KOPT-K1 (cell line): ENCODE results near the gene MST1.

Experiments
- H3K27ac ChIP-seq: fragments of 200-600 bp; sonication (generic); 2 replicates; pipeline ENCODE4 v1.5.1; 2016; ENCODE audit warnings: antibody characterized with exemption, mild to moderate bottlenecking, low read depth, low read length; ENCODE audit not compliant: poor library complexity, severe bottlenecking
- H3K36me3 ChIP-seq: fragments of 200-600 bp; sonication (generic); 2 replicates; pipeline ENCODE4 v1.5.1; 2017; ENCODE audit warnings: antibody characterized with exemption, mild to moderate bottlenecking, low read length, moderate library complexity; ENCODE audit not compliant: insufficient read depth
- H3K9me3 ChIP-seq: fragments of 200-600 bp; sonication (generic); 2 replicates; pipeline ENCODE4 v1.5.1; 2017; ENCODE audit warnings: antibody characterized with exemption, low read length, mild to moderate bottlenecking; ENCODE audit not compliant: insufficient read depth, poor library complexity, severe bottlenecking

Gene MST1

DNA sequence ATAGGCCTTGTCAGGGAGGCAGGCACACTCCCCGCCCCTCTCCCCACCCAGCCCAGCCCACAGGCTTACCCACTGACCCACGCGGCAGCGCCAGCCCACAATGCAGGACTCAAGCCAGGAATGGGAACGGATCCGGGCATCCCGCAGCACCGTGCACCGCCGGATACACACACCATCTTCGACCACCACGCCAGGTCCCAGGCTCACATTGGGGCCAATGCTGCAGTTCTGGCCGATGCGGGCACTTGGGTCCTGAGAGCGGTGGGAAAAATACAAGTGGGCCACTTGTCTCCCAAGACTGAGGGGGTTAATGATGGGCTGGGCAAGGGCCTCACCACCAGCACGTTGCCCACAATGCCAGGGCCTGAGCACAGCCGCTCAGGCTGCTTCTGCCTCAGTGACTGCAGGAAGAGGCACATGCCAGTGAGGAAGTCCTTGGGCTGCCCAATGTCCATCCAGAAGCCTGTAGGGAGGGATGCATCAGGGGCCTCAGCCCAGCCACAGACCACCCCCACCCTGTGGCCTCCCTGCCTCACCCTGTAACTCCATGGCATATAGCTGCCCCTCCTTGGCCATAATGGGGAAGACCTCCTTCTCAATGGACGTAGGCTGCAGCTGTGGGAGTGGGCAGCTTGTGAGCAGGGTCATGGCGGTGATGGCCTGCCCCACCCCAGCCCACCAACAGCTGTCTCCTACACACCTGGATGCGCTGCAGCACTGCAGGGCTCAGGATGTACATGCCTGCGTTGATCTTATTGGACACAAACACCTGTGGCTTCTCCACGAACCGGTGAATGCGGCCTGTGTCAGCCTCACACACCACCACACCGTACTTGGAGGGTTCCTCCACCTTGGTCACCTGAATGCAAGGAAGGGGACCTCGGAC, 32.9 kb upstream of the MST1 start:
- Histone ChIP-seq H3K36me3 (peaks cover 80% of the 10 kb centered on the region), H3K9me3 (no peaks in the 10 kb centered on the region), H3K27ac (no peak overlapping the region)

DNA sequence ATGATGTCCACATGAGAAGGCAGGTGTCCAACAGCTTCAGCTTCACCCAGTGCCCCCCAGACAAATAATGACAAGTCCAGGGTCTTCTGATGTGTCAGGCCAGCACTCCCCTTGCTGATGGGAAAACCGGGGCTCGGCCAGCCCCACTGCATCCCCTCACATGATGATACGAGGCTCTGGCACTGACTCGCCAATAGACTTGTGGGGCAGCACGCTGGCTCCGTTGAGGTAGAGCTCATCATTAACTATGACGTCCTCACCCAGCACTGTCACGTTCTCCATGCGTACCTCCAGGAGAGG, 32.3 kb upstream of the MST1 start:
- Histone ChIP-seq H3K36me3 (peaks cover 80% of the 10 kb centered on the region), H3K9me3 (no peaks in the 10 kb centered on the region), H3K27ac (no peak overlapping the region)

DNA sequence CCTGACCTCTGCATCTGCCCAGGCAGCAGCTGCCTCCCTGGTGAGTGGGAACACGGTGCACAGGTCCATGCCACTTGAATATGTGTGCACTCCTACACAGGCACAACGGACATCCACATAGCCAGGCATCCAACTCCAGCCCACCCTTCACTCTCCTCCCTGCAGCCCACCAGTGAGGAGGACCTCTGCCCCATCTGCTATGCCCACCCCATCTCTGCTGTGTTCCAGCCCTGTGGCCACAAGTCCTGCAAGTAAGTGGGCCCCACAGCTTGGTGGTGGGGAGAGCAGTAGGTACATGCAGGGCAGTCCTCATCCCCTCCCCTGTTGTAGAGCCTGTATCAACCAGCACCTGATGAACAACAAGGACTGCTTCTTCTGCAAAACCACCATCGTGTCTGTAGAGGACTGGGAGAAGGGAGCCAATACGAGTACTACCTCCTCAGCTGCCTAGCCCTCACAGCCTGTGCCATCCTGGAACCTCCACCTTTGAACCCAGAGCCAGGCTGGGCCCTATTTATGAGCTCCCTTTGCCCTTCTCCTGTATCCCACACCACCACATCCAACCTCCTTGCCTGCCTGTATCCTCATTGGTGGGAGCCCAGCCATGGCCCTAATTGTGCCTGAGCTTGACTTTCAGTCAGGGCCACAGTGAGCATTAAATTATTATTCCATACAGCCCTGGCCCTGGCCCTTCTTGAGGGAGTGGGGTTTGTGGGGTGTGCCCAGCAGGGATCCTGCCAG, 31.8 kb upstream of the MST1 start:
- H3K27ac ChIP-seq, result no peak overlapping the region
- no peaks in the 10 kb centered on the region for H3K9me3 ChIP-seq
- H3K36me3 ChIP-seq, result peaks cover 80% of the 10 kb centered on the region

DNA sequence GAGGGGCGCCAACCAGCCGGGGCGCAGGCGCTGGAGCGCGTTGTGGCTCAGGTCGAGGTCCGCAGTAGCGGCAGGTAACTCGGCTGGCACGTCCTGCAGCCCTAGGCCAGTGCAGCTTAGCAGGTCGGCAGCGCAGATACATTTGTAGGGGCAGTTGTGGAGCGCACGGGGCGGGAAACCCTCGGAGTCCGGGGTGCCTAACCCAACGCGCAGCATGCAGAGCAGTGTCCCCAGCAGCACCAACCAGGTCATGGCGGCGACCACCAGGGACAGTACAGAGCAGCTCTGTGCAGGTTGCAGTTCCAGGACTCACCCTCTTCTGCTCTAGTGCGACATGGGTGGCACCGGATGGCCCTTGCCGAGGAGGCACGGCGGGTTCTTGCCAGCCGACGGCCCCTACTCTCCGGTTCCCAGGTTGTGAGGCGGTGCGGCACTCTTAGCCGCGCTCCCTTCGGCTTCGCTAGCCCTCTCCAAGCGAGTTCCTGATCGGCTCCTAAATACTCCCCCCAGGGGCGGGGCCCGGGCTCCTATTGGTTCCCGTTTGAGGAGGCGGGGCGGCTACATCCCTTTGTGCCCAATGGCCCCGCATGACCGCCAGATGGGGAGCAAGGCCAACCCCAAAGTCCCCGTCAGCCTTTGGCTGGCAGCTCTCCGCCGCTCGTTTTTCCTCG, 30.1 kb upstream of the MST1 start, which contains the start of gene AMIGO3:
Gene AMIGO3, minus strand, starts transcription at position 471 of the 671 bp plus-strand sequence. Its CDS starts 219 bp downstream, at position 252.
- H3K9me3 ChIP-seq, result no peaks in the 10 kb centered on the region
- peaks cover 77% of the 10 kb centered on the region for H3K36me3 ChIP-seq
- no peak within 1 kb of the TSS for H3K27ac ChIP-seq

DNA sequence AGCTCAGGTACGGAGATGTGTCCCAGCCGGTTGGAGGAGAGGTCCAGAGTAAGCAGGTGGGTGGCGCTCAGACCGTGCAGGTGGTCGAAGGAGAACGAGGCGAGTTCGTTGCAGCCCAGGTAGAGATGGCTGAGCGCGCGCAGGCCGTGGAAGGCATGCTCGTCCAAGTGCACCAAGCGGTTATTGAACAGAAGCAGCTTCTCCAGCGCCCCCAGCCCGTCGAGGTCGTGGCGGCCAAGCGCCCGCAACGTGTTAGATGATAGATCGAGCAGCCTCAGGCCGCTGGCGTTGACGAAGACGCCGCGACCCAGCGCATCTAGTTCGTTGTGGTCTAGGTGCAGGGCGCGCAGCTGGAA, 29.6 kb upstream of the MST1 start:
- Histone ChIP-seq H3K36me3 (peaks cover 77% of the 10 kb centered on the region), H3K27ac (no peak overlapping the region), H3K9me3 (no peaks in the 10 kb centered on the region)

DNA sequence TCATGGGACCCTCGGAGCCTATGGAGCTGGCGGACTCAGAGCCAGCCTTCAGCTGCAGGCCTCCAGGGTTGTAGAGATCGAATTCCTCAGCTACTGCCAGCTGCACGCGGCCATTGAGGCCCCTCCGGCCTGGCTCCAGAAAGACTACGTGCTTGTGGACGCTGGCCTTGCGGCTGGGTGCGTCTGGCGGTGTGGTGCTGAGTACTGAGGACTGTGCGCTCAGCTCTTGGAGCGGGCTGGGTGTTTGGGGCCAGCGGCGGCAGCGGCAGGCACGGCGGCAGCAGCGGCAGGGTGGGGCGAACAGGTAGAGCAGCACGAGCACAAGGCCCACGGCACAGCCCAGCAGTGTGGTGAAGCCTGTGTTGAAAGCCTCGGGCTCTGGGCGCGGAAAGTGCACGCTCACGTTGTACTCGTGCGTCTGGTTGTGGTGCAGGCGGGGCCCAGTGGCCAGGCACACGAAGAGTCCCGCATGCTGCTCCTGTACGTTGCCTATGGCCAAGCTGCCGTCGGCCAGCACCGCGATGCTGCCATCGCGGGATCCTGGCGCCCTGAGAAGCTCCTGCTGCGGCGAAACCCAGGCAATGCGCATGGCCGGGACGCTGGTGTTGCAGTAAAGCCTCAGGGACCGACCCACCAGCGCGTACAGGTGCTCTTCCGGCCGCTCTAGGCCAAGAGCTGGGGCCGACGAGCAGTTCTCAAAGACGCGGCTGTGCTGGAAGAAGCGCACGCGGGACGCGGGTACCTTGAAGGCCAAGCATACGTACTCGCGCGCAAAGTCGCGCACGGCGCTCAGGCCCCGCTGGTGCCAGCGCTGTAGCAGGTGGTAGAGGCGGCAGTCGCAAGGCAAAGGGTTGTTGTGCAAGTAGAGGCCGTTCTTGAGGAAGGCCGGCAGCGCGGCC, 28.9 kb upstream of the MST1 start:
- Histone ChIP-seq H3K9me3 (no peaks in the 10 kb centered on the region), H3K27ac (no peak overlapping the region), H3K36me3 (peaks cover 77% of the 10 kb centered on the region)

DNA sequence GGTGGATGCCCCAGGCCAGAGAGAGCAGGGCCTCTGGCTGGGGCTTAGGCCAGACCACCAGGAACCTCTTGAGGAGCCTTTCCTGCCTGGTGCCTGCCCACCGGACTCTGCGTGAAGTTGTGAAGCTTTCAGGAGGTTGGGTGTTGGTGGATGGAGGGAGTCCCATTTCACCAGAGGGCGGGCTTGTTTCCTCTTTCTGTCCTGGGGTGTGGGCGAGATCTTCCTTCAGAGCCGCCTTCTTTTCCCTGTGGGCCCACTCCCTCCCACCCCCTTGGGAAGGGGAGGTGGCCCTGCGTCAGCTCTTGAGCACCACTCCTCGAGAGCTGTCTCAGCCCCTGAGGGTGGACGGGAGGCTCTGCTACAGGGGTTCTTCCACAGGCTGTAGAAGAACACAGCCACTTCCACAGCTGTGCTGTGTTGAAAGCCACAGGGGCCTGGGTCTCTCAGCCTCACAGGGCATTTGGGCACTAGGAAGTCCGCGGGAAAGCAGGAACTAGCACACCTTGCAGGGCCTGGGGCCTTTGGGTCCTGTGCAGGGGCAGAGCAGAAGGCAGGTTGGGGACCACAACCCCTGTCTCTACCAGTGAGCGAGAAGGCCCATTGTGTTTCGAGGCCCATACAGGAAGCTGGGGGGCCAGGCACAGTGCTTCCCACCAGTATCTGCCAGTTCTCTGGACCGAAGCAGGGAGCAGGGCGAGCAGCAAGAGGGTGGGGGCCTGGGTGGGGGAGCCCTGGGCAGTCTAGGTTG, 28.1 kb upstream of the MST1 start:
- H3K27ac ChIP-seq, result no peak overlapping the region
- H3K36me3 ChIP-seq, result peaks cover 71% of the 10 kb centered on the region
- no peaks in the 10 kb centered on the region for H3K9me3 ChIP-seq

DNA sequence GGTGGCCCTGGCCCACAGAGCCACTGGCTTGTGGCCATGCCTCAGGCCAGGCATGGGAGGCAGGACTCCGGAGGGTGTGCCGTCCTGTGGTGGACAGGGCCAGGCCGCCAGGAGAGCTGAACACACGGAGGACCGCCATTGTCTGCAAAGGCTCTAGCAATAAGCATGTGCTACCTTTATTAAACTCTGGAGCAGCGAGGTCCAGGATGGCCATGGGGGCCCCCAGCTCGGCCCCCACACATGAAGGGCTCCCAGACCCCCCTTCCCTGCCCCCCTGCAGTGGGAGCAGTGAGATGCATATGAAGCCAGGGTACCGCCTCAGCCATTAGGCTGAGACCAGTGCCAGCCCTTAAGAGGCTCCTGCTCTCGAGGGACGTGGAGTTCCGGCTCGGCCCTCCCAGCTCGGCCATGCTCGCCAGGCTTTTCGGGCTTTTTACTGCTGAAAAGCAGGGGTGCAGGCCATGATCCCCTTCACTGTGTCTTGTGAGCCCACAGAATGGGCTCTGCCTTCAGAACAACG, 27.5 kb upstream of the MST1 start:
- H3K27ac ChIP-seq, result no peak overlapping the region
- no peaks in the 10 kb centered on the region for H3K9me3 ChIP-seq
- H3K36me3 ChIP-seq, result peaks cover 65% of the 10 kb centered on the region

DNA sequence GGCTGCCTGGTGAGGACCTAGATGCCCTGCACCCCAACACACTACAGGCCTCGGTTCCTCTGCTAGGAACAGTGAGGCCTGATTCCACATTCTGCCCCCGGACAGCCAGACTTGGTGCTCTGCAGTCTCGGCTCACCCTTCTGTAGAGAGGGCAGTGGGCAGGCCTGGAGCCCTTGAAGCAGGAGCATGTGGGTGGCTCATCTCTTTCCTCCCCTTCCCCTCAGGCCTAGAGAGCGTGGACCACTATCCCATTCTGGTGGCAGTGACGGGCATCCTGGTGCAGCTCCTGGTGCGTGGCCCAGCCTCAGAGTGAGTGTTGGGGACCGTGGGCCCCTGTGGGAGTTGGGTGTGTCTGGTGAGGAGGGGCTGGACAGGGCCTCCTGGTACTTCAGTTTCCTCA, 26.9 kb upstream of the MST1 start:
- Histone ChIP-seq H3K36me3 (peaks cover 59% of the 10 kb centered on the region), H3K9me3 (no peaks in the 10 kb centered on the region)

DNA sequence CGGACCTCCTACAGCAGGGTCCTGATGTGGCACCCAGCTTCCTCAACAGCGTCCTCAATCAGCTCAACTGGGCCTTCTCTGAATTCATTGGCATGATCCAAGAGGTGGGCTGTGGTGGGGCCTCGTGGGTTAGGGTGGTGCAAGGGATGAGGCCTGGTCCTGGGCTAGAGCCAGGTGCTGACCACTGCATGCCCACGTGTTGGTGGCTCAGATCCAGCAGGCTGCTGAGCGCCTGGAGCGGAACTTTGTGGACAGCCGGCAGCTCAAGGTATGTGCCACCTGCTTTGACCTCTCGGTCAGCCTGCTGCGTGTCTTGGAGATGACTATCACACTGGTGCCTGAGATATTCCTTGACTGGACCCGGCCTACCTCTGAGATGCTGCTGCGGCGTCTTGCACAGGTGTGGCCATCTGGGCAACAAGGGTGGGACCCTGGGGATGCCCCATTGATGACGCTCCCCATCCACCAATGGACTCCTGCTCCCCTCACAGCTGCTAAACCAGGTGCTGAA, 26.4 kb upstream of the MST1 start:
- Histone ChIP-seq H3K36me3 (peaks cover 54% of the 10 kb centered on the region), H3K27ac (no peak overlapping the region), H3K9me3 (no peaks in the 10 kb centered on the region)

More for the DNA sequence above, 26.9 kb upstream of the MST1 start:
- no peak overlapping the region for H3K27ac ChIP-seq

DNA sequence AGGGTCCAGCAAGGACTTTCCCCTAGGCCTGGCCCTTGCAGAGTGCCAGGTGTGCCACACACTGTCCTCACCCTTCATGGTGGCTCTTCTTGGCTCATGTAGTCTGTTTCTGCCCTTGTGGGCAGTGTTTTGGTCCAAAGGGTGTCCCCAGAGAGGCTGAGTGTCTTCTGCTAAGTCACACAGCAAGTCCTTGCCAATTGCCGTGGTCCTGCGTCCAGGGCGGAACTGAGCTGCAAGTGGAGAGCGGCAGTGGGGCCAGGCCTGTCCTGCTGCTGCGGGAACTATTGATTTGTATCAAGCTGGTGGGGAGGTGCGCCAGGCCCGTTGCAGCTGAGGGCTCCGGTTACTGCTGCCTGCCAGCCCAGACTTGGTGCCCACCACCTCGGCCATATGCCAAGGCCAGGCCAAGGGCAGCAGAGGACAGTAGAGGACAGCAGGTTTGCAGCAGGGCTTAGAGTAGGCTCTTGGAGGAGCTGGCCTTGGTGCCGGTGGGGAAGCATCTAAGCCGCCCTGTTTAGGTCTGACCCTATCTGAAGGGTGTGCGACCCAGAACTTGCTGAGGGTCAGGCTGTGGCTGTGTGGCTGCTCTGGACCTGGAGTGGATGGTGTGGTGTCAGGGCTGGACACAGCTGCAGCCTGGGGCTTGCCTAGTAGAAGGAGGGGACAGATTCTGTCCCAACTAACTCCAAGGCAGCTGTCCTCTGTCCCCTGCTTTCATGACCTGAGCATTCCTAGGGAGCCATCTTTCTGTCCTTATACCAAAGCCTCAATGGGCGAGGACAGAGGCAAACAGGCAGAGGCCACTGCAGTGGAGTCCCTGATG, 25.7 kb upstream of the MST1 start:
- Histone ChIP-seq H3K27ac (no peak overlapping the region), H3K9me3 (no peaks in the 10 kb centered on the region), H3K36me3 (peaks cover 47% of the 10 kb centered on the region; the same call in 1 of the 2 replicates)

DNA sequence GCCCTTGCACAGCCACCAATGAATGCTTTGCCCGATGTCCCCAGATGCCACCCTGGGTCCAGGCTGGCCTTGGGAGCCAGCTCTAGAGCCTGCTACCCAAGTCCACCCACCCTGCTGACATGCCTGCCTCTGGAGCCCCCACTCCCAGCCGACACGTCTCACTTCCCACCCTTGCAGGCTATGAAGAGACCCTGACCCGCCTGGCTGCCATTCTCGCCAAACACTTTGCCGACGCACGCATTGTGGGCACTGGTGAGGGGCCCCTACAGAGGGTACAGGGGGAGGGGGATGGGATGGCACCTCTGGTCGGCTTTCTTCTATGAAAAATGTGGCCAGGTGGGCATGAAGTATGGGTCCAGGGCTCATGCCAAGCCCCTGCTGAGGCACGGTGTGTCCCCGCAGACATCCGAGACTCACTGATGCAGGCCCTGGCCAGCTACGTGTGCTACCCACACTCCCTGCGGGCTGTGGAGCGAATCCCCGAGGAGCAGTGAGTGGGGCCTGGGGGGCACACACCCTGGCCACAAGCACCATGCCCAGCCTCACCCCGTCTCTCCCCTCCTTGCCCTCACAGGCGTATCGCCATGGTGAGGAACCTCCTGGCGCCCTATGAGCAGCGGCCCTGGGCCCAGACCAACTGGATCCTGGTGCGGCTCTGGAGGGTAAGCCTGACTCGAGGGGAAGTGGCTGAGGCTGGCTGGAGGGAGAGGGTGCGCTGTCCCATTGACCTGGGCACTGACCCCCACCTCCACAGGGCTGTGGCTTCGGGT, 24.2 kb upstream of the MST1 start:
- H3K27ac ChIP-seq, result peak overlapping the region; percentile 70
- H3K9me3 ChIP-seq, result no peaks in the 10 kb centered on the region
- H3K36me3 ChIP-seq, result peaks cover 34% of the 10 kb centered on the region
